Activated CD4-positive, alpha-beta T cell treated with anti-CD3 and anti-CD28 coated beads, Interleukin-10, Interleukin-2, amounts not matched to agents 100 ng/mL and 50 ng/mL, durations not matched to agents 16 hours and 8 hours (primary cell): ENCODE results near the gene TRIM31.
A peak's percentile ranks its signal among the peaks of the same experiment; 100 is the strongest.
"Not testable (repeated sequence)": the region's sequence is repeated elsewhere in the genome, so short reads cannot be mapped to it uniquely, and the experiment has no call there.

Experiments used
- DNase-seq: peaks from one replicate; pipeline ENCODE4 v3.0.0-alpha.2; 2020

The TRIM31 gene

GRCh38 chr6:30147096-30147495 is 34.2 kb upstream of the TRIM31 start:
- no peak for DNase-seq

GRCh38 chr6:30145818-30146217 is 32.9 kb upstream of the TRIM31 start:
- no peak for DNase-seq

DNA sequence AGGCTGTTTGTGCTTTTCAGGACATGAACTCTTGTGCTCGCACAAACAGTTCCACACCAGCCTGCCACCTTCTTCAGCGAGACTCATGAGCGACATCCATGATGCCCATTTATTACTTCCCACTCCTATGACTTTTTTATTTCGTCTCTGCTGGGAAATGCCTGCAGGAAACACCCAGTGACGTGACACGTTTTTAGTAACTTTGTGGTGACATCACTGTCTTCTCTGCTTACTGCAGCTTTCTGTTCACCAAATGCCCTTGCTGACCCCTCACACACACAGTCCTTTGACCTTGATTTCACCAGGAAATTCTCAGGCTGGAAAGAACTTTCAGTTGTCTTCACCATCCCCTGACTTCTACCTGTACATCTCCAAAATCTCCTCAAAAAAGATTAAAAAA is 31.9 kb upstream of the TRIM31 start:
- DNase-seq, result no peak

- DNase-seq, result no peak
Observed at GRCh38 chr6:30143780-30144179, 30.9 kb upstream of the TRIM31 start.

DNA sequence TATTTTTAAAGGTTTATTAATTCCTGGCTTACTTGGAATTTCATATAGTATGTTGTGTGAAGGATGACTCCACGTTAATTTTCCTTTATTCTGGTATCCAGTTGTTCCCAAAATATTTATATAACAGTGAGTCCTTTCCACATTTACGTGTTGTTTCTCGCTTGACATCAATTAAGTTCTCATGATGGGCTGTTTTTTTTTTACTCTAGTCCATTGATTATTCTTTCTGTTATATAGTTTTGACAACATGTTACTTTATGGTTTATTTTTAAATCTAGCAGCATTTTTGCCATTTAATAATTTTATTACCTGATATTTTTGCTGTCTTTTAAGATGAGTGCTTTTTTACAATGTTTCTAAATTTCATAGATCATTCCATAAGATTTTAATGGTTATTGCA is 29.8 kb upstream of the TRIM31 start:
- DNase-seq, result no peak

- DNase-seq, result not testable (repeated sequence)
Observed at GRCh38 chr6:30140240-30140639, 27.4 kb upstream of the TRIM31 start.

GRCh38 chr6:30136570-30137286 is 23.8 kb upstream of the TRIM31 start:
- peak; percentile 56 for DNase-seq

DNA sequence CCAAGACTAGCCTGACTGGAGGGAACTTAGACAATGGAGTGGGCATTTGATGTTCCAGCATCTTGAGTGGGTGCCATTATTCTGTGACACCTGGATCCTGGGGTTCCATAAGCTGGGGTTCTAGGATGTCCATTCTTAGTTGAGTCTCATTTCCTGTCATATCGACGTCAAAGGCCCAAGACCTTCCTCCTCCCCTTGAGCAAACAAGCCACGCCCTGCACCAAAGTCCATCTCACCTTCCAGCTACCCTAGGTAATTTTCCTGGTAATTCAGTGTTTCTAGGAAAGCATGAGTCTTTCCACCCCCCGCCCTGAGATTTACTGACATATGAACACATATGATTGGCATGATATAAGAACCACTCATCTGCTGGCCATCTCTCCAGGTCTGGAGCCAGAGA is 22.9 kb upstream of the TRIM31 start, which contains the start of gene TRIM40:
TSS of gene TRIM40 (plus strand) at position 384 of the 400 bp plus-strand sequence. CDS start 897 bp downstream, outside the sequence.
- DNase-seq, result no peak

- DNase-seq, result no peak
Observed at GRCh38 chr6:30135147-30135546, 22.3 kb upstream of the TRIM31 start.

DNA sequence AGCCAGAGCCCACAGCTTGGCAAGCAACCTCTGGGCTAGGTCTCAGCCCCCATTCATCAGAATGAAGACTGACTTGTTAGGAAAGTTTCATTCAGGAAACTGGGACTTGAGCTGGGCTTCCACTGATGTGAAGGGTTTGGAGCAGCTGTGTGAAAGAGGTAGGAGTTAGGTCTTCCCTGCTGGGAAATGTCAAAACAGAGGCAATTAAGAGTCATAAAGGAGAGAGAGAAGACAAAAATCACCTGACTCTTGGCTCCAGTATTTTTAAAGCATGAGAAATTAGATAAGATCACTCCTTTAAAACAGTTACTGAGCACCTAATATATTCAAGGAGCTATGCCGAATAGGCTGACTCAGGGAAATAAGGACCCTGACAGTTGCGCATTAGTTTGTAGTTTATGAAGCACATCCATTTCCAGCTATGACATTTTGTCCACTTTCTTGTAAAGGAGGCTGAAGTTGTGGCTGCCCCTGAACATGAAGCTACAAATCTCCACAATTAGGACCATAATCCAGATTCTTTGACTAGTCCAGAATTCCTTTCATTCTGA is 19.1 kb upstream of the TRIM31 start:
- no peak for DNase-seq

DNA sequence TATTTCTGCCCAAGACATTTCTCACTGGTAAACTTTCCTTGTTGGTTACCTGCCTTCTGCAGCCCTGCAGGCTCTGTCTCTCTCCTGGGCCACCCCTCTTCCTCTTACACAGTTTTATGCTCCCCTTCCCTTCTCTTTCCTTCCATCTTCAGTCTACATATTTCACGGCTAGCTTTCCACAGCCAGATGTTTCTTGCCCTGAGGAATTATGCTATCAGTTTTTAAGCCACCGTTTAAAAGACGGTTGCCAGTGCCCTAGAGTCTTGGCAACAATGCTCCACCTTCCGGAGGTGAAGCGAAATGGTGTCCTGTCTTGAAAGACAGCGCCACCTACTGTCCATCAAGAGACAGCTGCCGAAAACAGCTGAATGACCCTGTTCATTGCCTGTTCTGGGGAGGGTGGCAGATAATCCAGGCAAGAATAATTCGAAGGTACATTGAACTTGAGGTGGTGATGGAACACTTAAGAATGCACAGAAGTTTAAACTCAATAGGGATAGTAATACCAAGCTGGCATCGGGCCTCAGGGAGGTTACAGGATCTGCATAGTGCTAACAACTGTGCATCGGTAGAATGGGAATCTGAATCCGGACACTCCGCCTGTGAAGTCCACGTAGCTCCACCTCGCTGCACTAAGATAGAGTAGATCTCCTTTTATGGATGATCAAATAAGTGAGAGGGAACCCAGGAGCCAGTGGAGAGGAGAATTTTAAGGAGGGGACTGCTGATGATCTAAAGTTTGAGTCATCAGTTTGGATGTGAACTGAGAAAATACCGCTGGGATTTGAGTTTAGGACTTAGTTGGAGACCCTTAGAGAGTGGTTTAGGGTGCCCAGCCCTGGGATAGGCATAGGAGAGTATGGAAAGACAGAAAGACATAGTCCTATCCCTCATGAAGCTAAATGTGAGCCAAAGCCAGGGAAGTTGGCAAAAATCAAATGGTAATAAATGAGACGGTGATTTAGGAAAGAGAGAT is 18.3 kb upstream of the TRIM31 start:
- peak; percentile 84 for DNase-seq

DNA sequence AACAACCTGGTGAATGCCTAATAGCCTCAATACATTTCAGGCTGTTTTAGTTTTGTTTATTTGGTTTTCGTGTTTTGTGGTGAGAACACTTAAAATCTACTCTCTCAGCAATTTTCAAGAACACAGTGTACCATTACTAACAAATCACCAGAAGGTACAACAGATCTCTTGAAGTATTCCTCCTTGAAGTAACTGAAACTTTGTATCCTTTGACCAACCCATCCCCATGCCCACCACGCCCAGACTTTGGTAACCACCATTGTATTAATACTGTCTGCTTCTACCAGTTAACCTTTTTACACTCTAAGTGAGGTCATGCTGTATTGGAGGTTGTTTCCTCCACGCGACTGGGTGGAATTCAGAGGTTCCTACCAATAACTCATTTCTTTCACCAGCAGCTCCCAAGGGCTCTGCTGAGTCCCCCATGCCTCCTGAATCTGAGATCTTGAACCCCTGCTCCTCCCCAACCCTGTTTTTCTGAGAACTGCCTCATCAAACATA is 17.3 kb upstream of the TRIM31 start:
- no peak for DNase-seq

DNA sequence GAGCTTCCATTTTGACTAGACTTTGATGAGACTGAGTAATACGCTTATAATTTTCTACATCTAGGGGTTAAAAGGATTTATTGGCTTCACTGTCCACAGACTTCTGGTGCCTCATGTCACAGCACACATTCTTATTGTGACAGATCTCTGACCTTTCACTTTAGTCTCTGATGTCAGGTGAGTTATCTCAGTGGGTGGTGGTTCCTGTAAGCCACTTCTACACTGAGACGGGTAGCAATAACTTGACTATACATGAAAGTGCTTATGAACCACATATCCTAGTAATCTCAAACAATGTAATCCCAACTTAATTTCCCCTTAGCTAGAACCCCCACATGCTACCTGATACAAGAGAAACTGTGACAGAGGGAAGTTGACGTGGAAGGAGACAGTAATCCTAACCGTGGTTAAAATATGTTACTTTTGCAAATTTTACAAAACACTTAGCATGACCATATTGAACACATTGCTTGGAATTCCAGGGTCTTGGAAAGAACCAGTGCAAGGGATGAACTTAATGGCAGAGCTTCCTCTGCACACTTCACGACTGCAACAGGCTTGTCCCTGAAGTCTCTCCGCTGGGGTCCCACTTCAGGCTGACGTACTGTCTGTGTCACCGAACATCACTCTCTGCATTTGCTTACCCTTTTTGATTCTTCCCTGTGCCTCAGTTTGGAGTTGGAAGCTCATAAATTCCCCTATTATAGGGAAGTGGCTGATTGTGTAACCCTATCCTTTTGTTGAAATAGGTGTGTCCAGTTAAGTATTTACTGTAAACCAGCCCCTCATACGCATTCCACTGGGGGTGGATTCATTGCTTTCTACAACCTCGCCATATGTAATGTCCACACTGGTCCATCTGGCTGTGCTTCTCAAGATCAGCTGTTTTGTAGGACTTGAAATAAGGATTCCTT is 16.6 kb upstream of the TRIM31 start:
- peak; percentile 6 for DNase-seq

GRCh38 chr6:30127238-30128093 is 14.6 kb upstream of the TRIM31 start:
- DNase-seq, result no peak

- DNase-seq, result no peak
Observed at GRCh38 chr6:30122515-30122914, 9.6 kb upstream of the TRIM31 start.

GRCh38 chr6:30121446-30122366 is 8.8 kb upstream of the TRIM31 start:
- DNase-seq, result no peak

GRCh38 chr6:30118691-30119090 is 5.8 kb upstream of the TRIM31 start:
- DNase-seq, result not testable (repeated sequence)

DNA sequence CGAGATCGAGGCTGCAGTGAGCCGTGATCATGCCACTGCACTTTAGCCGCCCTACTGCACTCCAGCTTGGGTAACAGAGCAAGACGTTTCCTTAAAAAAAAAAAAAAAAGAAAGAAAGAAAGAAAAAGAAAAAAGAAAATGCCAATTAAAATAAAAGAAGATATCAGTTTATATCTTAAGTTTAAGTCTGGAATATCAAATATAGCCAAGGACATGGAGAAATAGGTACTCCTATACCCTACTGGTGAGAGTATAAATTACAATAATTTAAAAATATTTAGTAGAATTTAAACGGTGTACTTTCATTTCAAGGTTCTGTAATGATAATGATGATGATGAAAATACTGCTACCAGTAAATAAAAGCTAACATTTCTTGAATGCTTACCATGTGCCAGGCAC is 3.8 kb upstream of the TRIM31 start:
- DNase-seq, result no peak

DNA sequence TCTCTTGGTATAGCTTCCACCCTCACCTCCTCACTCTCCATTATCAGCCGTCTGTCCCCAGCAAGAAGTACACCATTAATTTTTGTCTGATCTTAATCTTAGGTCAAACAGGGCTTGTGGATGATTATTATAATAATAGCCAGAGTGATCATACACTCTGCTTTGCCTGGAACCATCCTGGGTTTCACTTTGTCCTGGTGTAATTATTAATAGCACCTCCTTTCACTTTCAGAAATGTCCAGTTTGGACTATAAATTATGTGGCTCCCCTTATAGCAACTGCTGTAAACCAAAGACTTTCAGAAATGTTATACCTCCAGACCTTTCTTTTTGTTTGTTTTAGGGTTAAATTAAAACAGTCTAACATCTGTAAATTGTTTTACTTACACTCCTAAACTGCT is 951 bp upstream of the TRIM31 start:
- no peak for DNase-seq

GRCh38 chr6:30112402-30112994 is 392 bp downstream of the TRIM31 start:
- no peak for DNase-seq
